HG02623 (cell line): ENCODE results near the gene SIX5.
"Not testable (repeated sequence)": the region's sequence is repeated elsewhere in the genome, so short reads cannot be mapped to it uniquely, and the experiment has no call there.

Experiments
- ATAC-seq: cut with Tn5 transposase; IDR thresholded peaks from one replicate; pipeline ENCODE4 v1.9.1; 2021; ENCODE audit warnings: moderate library complexity; ENCODE audit not compliant: unreplicated experiment

SIX5 gene

GRCh38 chr19:45768984-45769782 lies at the start of gene SIX5:
SIX5 (minus strand) TSS chr19:45769252; CDS start chr19:45768844, 408 bp downstream.
- peak; percentile 53 for ATAC-seq

GRCh38 chr19:45817725-45818301 lies 48.8 kb upstream of the SIX5 start:
- ATAC-seq = no peak

GRCh38 chr19:45817010-45817724 lies 48.1 kb upstream of the SIX5 start:
- ATAC-seq = peak; percentile 75

GRCh38 chr19:45816236-45817009 lies 47.4 kb upstream of the SIX5 start:
- ATAC-seq = no peak

GRCh38 chr19:45815481-45816216 lies 46.6 kb upstream of the SIX5 start:
- no peak for ATAC-seq

- no peak for ATAC-seq
Observed at GRCh38 chr19:45814851-45815480, 45.9 kb upstream of the SIX5 start, which contains the start of gene RSPH6A. RSPH6A (minus strand) TSS chr19:45815308; CDS start chr19:45815176, 132 bp downstream.

- no peak for ATAC-seq
Observed at GRCh38 chr19:45814166-45814780, 45.2 kb upstream of the SIX5 start.

- ATAC-seq = no peak
Observed at GRCh38 chr19:45812297-45812696, 43.2 kb upstream of the SIX5 start.

- ATAC-seq = no peak
Observed at GRCh38 chr19:45809643-45810159, 40.6 kb upstream of the SIX5 start.

- no peak for ATAC-seq
Observed at GRCh38 chr19:45805719-45806118, 36.7 kb upstream of the SIX5 start.

GRCh38 chr19:45804959-45805230 lies 35.8 kb upstream of the SIX5 start:
- ATAC-seq = no peak

GRCh38 chr19:45804140-45804958 lies 35.3 kb upstream of the SIX5 start:
- no peak for ATAC-seq

GRCh38 chr19:45801603-45802175 lies 32.6 kb upstream of the SIX5 start:
- ATAC-seq = no peak

GRCh38 chr19:45800070-45800553 lies 31.1 kb upstream of the SIX5 start:
- ATAC-seq = no peak

- ATAC-seq = not testable (repeated sequence)
Observed at GRCh38 chr19:45799541-45799940, 30.5 kb upstream of the SIX5 start.

- ATAC-seq = no peak
Observed at GRCh38 chr19:45798995-45799517, 30.0 kb upstream of the SIX5 start.

- ATAC-seq = no peak
Observed at GRCh38 chr19:45794627-45795026, 25.6 kb upstream of the SIX5 start.

- no peak for ATAC-seq
Observed at GRCh38 chr19:45793876-45794275, 24.8 kb upstream of the SIX5 start.
